SK-N-SH (cell line): Measurements from ENCODE around the gene PTPRA. TPM values are rescaled to one million over a fixed set of nuclear protein-coding genes. Genes with fewer than 3 reads are reported as not detected.

Source experiments
- CTCF ChIA-PET: fragments of 300-600, 350-600 bp; formaldehyde crosslinking; extraction: SDS; loops from one replicate; lab custom pipeline; 2021; lab: Yijun Ruan, JAX
- POLR2A ChIA-PET: fragments of 350-600 bp; sonication (Branson Sonifier 250); formaldehyde crosslinking; extraction: SDS; loops from one replicate; lab custom pipeline; 2020; ENCODE audit warnings: antibody characterized with exemption, inconsistent platforms; lab: Yijun Ruan, JAX
- DNase-seq: peaks from one replicate; pipeline ENCODE4 v3.0.0; 2012
- H2AFZ ChIP-seq: fragments of 200-600 bp; sonication (generic); 2 replicates; pipeline ENCODE4 v1.8.1; 2016; ENCODE audit warnings: antibody characterized with exemption, mild to moderate bottlenecking, low read depth
- H3F3A ChIP-seq: fragments of 200-600 bp; sonication (generic); replicated peaks from 2 replicates; pipeline ENCODE3; 2016; ENCODE audit warnings: antibody characterized with exemption, mild to moderate bottlenecking; ENCODE audit not compliant: insufficient read depth
- H3K27ac ChIP-seq, 2 experiments: fragments of 200-500 bp in 1 of 2; fragments of 200-600 bp in 1 of 2; sonication (Bioruptor generic) in 1 of 2; sonication (generic), shearing (Covaris generic) in 1 of 2; 2 replicates each; pipeline versions ENCODE4 v1.5.1 to v1.6.1; 2014 to 2016; ENCODE audit warnings: low read depth in 2 of 2, inconsistent platforms in 1 of 2, low read length in 1 of 2, mild to moderate bottlenecking in 1 of 2, mixed read lengths in 1 of 2
- H3K27me3 ChIP-seq: fragments of 200-600 bp; sonication (generic), shearing (Covaris generic); 2 replicates; pipeline ENCODE4 v1.6.1; 2016; ENCODE audit warnings: mixed run types; ENCODE audit not compliant: insufficient read depth
- H3K36me3 ChIP-seq, 2 experiments: fragments of 200-500 bp in 1 of 2; fragments of 200-600 bp in 1 of 2; sonication (Bioruptor generic) in 1 of 2; sonication (generic) in 1 of 2; replicated peaks in 1 of 2; 2 replicates each; pipeline versions ENCODE3 to v1.5.1; 2014 to 2016; ENCODE audit warnings: low read length in 1 of 2, mild to moderate bottlenecking in 1 of 2; ENCODE audit not compliant: insufficient read depth in 2 of 2, control insufficient read depth in 1 of 2
- H3K4me1 ChIP-seq, 2 experiments: fragments of 200-500 bp in 1 of 2; fragments of 200-600 bp in 1 of 2; sonication (Bioruptor generic) in 1 of 2; sonication (generic), shearing (Covaris generic) in 1 of 2; 2 replicates each; pipeline versions ENCODE4 v1.5.1 to v1.6.1; 2014 to 2016; ENCODE audit warnings: low read depth in 1 of 2, low read length in 1 of 2, mixed run types in 1 of 2; ENCODE audit not compliant: insufficient read depth in 2 of 2, control insufficient read depth in 1 of 2
- H3K4me2 ChIP-seq: fragments of 200-600 bp; sonication (generic), shearing (Covaris generic); 2 replicates; pipeline ENCODE4 v1.6.1; 2017; ENCODE audit warnings: mixed run types
- H3K4me3 ChIP-seq, 2 experiments: fragments of 200-500 bp in 1 of 2; fragments of 200-600 bp in 1 of 2; sonication (Bioruptor generic) in 1 of 2; sonication (generic), shearing (Covaris generic) in 1 of 2; 2 replicates each; pipeline versions ENCODE4 v1.5.1 to v1.8.1; 2014 to 2016; ENCODE audit warnings: low read depth in 2 of 2, inconsistent platforms in 1 of 2, low read length in 1 of 2, mild to moderate bottlenecking in 1 of 2, mixed read lengths in 1 of 2, moderate library complexity in 1 of 2
- H3K79me2 ChIP-seq: fragments of 200-600 bp; sonication (generic); 2 replicates; pipeline ENCODE4 v1.8.1; 2017; ENCODE audit warnings: mild to moderate bottlenecking; ENCODE audit not compliant: insufficient read depth
- H3K9ac ChIP-seq: fragments of 200-600 bp; sonication (generic); 2 replicates; pipeline ENCODE4 v1.6.1; 2017; ENCODE audit warnings: mixed run types
- H3K9me2 ChIP-seq: fragments of 200-600 bp; sonication (generic); 2 replicates; pipeline ENCODE4 v1.6.1; 2017; ENCODE audit warnings: mixed run types
- H3K9me3 ChIP-seq: fragments of 200-600 bp; sonication (generic); 2 replicates; pipeline ENCODE4 v1.6.1; 2017; ENCODE audit warnings: mixed run types, mild to moderate bottlenecking, moderate library complexity
- H4K20me1 ChIP-seq: fragments of 200-600 bp; sonication (generic); 2 replicates; pipeline ENCODE4 v1.6.1; 2017; ENCODE audit warnings: mild to moderate bottlenecking, mixed run types; ENCODE audit not compliant: insufficient read depth
- CHD2 ChIP-seq: fragments of 150-350 bp; IDR thresholded peaks from 2 replicates; pipeline ENCODE4 v1.6.1; 2018; ENCODE audit warnings: low read length; ENCODE audit not compliant: partially characterized antibody
- FOSL2 ChIP-seq: IDR thresholded peaks from 2 replicates; pipeline ENCODE4 v1.4.0; 2012; ENCODE audit warnings: low read depth, mild to moderate bottlenecking, moderate library complexity, borderline replicate concordance
- FOXJ3 ChIP-seq: sonication (generic); formaldehyde crosslinking; IDR thresholded peaks from 2 replicates; pipeline ENCODE4 v1.5.1; 2020; ENCODE audit warnings: mild to moderate bottlenecking, missing genetic modification reagents
- FOXM1 ChIP-seq: IDR thresholded peaks from 2 replicates; pipeline ENCODE4 v1.4.0; 2012; ENCODE audit warnings: low read depth, mild to moderate bottlenecking
- GABPA ChIP-seq: IDR thresholded peaks from 2 replicates; pipeline ENCODE4 v1.4.0; 2012; ENCODE audit warnings: low read depth, mild to moderate bottlenecking
- JUND ChIP-seq: IDR thresholded peaks from 2 replicates; pipeline ENCODE4 v1.4.0; 2012
- NFIC ChIP-seq: IDR thresholded peaks from 2 replicates; pipeline ENCODE4 v1.4.0; 2012; ENCODE audit warnings: borderline replicate concordance
- POLR2AphosphoS5 ChIP-seq: IDR thresholded peaks from 2 replicates; pipeline ENCODE4 v1.6.1; 2012; ENCODE audit warnings: low read depth, low read length
- RCOR1 ChIP-seq: fragments of 150-350 bp; IDR thresholded peaks from 2 replicates; pipeline ENCODE4 v1.6.1; 2017; ENCODE audit warnings: antibody characterized with exemption, low read length
- SMC3 ChIP-seq: IDR thresholded peaks from 2 replicates; pipeline ENCODE4 v1.6.1; 2012; ENCODE audit warnings: low read depth, low read length, improper control_type of control experiment
- YY1 ChIP-seq: IDR thresholded peaks from 2 replicates; pipeline ENCODE4 v1.4.0; 2012; ENCODE audit warnings: low read depth, mild to moderate bottlenecking
- WGBS: methylation state at CpG from one replicate; pipeline ENCODE4 v1.1.6; 2017; ENCODE audit warnings: low lambda C conversion rate; 5-methylcytosine and 5-hydroxymethylcytosine counted together
- polyA plus RNA-seq, 3 experiments: library from polyadenylated mRNA; depleted of rRNA; stranded (reverse); fragments of >200 nt; gene quantifications; 2 replicates each; pipeline ENCODE4 v1.2.3, GENCODE V29; 2012
- TF ChIP-seq, protein P1 (sequence below): fragments of 150-350 bp; IDR thresholded peaks from 2 replicates; pipeline ENCODE4 v1.6.1; 2017; ENCODE audit warnings: antibody characterized with exemption, low read length, low read depth, borderline replicate concordance

Gene PTPRA
- polyA plus RNA-seq, 1 of the 3 experiments (the other 2 are of a cell fraction): 47.6 TPM

DNA sequence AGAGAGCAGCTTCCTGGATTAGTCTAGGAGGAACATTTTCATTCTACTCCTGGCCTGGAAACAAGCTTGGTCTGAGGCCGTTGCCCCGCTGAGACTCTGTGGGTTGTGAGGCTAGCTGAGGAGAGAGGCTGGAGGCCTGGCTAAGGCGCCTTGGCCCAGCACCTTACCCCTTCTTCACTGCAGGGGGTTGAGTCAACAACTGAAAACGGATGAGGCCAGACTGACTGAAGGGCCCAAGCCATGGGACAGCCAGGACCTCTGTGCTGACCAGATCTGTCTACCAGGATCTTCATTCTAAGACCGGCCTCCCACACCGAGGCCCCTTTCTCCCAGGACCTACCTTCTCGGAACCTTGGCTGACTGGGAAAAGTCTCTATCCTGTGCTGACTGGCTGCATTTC lies 214.8 kb downstream of the PTPRA start:
- no peak overlapping the region for H3K9ac ChIP-seq
- no peak overlapping the region for H3K27ac ChIP-seq
- ChIA-PET POLR2A (no interaction called here), CTCF (interaction anchor here (0.6 to 1.2 kb wide), 2 partner anchors 8 to 20 kb away, joined by 3 to 4 read pairs; no protein-coding TSS in a partner anchor)
- no peak for TF ChIP-seq JUND
- TF ChIP-seq FOXJ3 (CRISPR knock-in tag): no peak
- TF ChIP-seq RCOR1: no peak
- TF ChIP-seq GABPA: no peak
- TF ChIP-seq, protein P1, sequence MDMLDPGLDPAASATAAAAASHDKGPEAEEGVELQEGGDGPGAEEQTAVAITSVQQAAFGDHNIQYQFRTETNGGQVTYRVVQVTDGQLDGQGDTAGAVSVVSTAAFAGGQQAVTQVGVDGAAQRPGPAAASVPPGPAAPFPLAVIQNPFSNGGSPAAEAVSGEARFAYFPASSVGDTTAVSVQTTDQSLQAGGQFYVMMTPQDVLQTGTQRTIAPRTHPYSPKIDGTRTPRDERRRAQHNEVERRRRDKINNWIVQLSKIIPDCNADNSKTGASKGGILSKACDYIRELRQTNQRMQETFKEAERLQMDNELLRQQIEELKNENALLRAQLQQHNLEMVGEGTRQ: no peak
- no peak for TF ChIP-seq SMC3
- no peak for TF ChIP-seq POLR2AphosphoS5
- TF ChIP-seq NFIC: no peak
- no peak for TF ChIP-seq CHD2
- no peak for TF ChIP-seq FOXM1
- TF ChIP-seq YY1: no peak
- no peak for TF ChIP-seq FOSL2
- H3K79me2 ChIP-seq: no peaks in the 10 kb centered on the region
- H3K27me3 ChIP-seq: no peaks in the 10 kb centered on the region
- H3K4me1 ChIP-seq: no peaks in the 10 kb centered on the region
- H3K4me3 ChIP-seq: no peak overlapping the region
- no peak for DNase-seq
- H3K9me2 ChIP-seq: no peaks in the 10 kb centered on the region
- H4K20me1 ChIP-seq: no peaks in the 10 kb centered on the region
- H3F3A ChIP-seq: no peaks in the 10 kb centered on the region
- no peak overlapping the region for H2AFZ ChIP-seq
- no peak overlapping the region for H3K4me2 ChIP-seq
- 74% methylated on average over 4 of the region's 7 CpGs for WGBS
- H3K9me3 ChIP-seq: no peaks in the 10 kb centered on the region
- no peaks in the 10 kb centered on the region for H3K36me3 ChIP-seq

Other genes with a start within 250 kb of the PTPRA start
- 158 and 218 TPM in 2 replicates for gene NOP56, start 220.8 kb upstream of the PTPRA start, polyA plus RNA-seq (2012; rRNA removed)
- gene IDH3B, start 209.3 kb upstream of the PTPRA start, polyA plus RNA-seq (2012; rRNA removed): 233 and 268 TPM in 2 replicates
- gene EBF4, start 180.7 kb upstream of the PTPRA start, polyA plus RNA-seq (2012; rRNA removed): 15.9 and 20.6 TPM in 2 replicates
- gene CPXM1, start 72.9 kb upstream of the PTPRA start, polyA plus RNA-seq (2012; rRNA removed): 58.3 and 99.9 TPM in 2 replicates
- 1.1 and 1.2 TPM in 2 replicates for gene C20orf141, start 58.5 kb upstream of the PTPRA start, polyA plus RNA-seq (2012; rRNA removed)
- 0.02 and 0.10 TPM in 2 replicates for gene TMEM239, start 57.1 kb upstream of the PTPRA start, polyA plus RNA-seq (2012; rRNA removed)
- 65.2 and 73.6 TPM in 2 replicates for gene PCED1A, start 32.8 kb upstream of the PTPRA start, polyA plus RNA-seq (2012; rRNA removed)
- gene VPS16, start 32.7 kb upstream of the PTPRA start, polyA plus RNA-seq (2012; rRNA removed): 62.0 and 78.4 TPM in 2 replicates
- 0.31 and 0.58 TPM in 2 replicates for gene GNRH2, start 170.1 kb downstream of the PTPRA start, polyA plus RNA-seq (2012; rRNA removed)
- gene MRPS26, start 172.6 kb downstream of the PTPRA start, polyA plus RNA-seq (2012; rRNA removed): 114 and 152 TPM in 2 replicates
- gene OXT, start 198.1 kb downstream of the PTPRA start, polyA plus RNA-seq (2012; rRNA removed): not detected in 2 replicates
- not detected in 2 replicates for gene AVP, start 211.2 kb downstream of the PTPRA start, polyA plus RNA-seq (2012; rRNA removed)